GM23338 (cell line): Measurements from ENCODE around the gene GRAMD2B.

Experiments
- CREB1 ChIP-seq: fragments of 250-450 bp; sonication (Bioruptor Pico); IDR thresholded peaks from 2 replicates; pipeline ENCODE4 v1.5.0; 2020; ENCODE audit warnings: low read depth, mild to moderate bottlenecking, moderate library complexity
- EZH2 ChIP-seq: fragments of 200-600 bp; sonication (generic); IDR thresholded peaks from one replicate; pipeline ENCODE4 v1.8.0; 2017; ENCODE audit warnings: antibody characterized with exemption, mild to moderate bottlenecking, low read depth; ENCODE audit not compliant: unreplicated experiment
- EZH2phosphoT487 ChIP-seq: fragments of 200-600 bp; sonication (generic); IDR thresholded peaks from one replicate; pipeline ENCODE4 v1.8.1; 2018; ENCODE audit warnings: antibody characterized with exemption; ENCODE audit not compliant: unreplicated experiment
- JUNB ChIP-seq: IDR thresholded peaks from one replicate; pipeline ENCODE4 v1.6.1; 2016; ENCODE audit warnings: antibody characterized with exemption; ENCODE audit not compliant: unreplicated experiment
- NANOG ChIP-seq: IDR thresholded peaks from 2 replicates; pipeline ENCODE4 v1.6.1; 2016; ENCODE audit warnings: antibody characterized with exemption, borderline replicate concordance
- POLR2AphosphoS5 ChIP-seq: IDR thresholded peaks from 2 replicates; pipeline ENCODE4 v1.6.1; 2016; ENCODE audit warnings: antibody characterized with exemption, low read depth
- REST ChIP-seq: IDR thresholded peaks from one replicate; pipeline ENCODE4 v1.6.1; 2018; ENCODE audit warnings: antibody characterized with exemption; ENCODE audit not compliant: unreplicated experiment
- STAT1 ChIP-seq: IDR thresholded peaks from one replicate; pipeline ENCODE4 v1.6.1; 2016; ENCODE audit warnings: antibody characterized with exemption; ENCODE audit not compliant: unreplicated experiment
- ZNF331 ChIP-seq: fragments of 250-450 bp; sonication (Bioruptor Pico); IDR thresholded peaks from 2 replicates; pipeline ENCODE4 v1.5.0; 2020; ENCODE audit warnings: low read depth, mild to moderate bottlenecking, moderate library complexity
- ZNF462 ChIP-seq: fragments of 250-450 bp; sonication (Bioruptor Pico); IDR thresholded peaks from 2 replicates; pipeline ENCODE4 v1.5.0; 2020; ENCODE audit warnings: mild to moderate bottlenecking, moderate library complexity
- TF ChIP-seq, protein P1 (sequence below), 2 experiments: fragments of 200-600 bp in 1 of 2; sonication (generic) in 1 of 2; conservative IDR thresholded peaks; 2 replicates each; pipeline versions ENCODE4 v1.5.1 to v1.6.1; 2016 to 2017; ENCODE audit warnings: antibody characterized with exemption in 2 of 2, low read depth in 2 of 2, mild to moderate bottlenecking in 2 of 2, moderate library complexity in 1 of 2
- TF ChIP-seq, protein P2 (sequence below): IDR thresholded peaks from 2 replicates; pipeline ENCODE4 v1.6.1; 2016; ENCODE audit warnings: antibody characterized with exemption

GRCh38 chr5:126435714-126436113 is 12.5 kb downstream of the GRAMD2B start:
- no peak for TF ChIP-seq EZH2phosphoT487
- no peak for TF ChIP-seq POLR2AphosphoS5
- TF ChIP-seq REST = no peak
- TF ChIP-seq, protein P1, sequence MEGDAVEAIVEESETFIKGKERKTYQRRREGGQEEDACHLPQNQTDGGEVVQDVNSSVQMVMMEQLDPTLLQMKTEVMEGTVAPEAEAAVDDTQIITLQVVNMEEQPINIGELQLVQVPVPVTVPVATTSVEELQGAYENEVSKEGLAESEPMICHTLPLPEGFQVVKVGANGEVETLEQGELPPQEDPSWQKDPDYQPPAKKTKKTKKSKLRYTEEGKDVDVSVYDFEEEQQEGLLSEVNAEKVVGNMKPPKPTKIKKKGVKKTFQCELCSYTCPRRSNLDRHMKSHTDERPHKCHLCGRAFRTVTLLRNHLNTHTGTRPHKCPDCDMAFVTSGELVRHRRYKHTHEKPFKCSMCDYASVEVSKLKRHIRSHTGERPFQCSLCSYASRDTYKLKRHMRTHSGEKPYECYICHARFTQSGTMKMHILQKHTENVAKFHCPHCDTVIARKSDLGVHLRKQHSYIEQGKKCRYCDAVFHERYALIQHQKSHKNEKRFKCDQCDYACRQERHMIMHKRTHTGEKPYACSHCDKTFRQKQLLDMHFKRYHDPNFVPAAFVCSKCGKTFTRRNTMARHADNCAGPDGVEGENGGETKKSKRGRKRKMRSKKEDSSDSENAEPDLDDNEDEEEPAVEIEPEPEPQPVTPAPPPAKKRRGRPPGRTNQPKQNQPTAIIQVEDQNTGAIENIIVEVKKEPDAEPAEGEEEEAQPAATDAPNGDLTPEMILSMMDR (conservative IDR thresholded peaks at IDR 0.05; ENCODE audit: low read depth in 2 of 2) = no peak
- TF ChIP-seq EZH2 = no peak
- TF ChIP-seq JUNB = no peak
- no peak for TF ChIP-seq CREB1 (CRISPR knock-in tag)
- no peak for TF ChIP-seq NANOG
- TF ChIP-seq STAT1 = no peak
- TF ChIP-seq, protein P2, sequence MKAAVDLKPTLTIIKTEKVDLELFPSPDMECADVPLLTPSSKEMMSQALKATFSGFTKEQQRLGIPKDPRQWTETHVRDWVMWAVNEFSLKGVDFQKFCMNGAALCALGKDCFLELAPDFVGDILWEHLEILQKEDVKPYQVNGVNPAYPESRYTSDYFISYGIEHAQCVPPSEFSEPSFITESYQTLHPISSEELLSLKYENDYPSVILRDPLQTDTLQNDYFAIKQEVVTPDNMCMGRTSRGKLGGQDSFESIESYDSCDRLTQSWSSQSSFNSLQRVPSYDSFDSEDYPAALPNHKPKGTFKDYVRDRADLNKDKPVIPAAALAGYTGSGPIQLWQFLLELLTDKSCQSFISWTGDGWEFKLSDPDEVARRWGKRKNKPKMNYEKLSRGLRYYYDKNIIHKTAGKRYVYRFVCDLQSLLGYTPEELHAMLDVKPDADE = no peak
- TF ChIP-seq ZNF462 (CRISPR knock-in tag) = no peak
- no peak for TF ChIP-seq ZNF331 (CRISPR knock-in tag)
